Adrenal gland (tissue), 5 donors: ENCODE measurements around the gene ZNF709.

Experiments
- CTCF ChIP-seq, 6 experiments: fragments of 450-650 bp in 4 of 6; fragments of 200-600 bp in 2 of 6; sonication (generic) in 1 of 6; IDR thresholded peaks; 1 replicate in 5 of 6; 2 replicates in 1 of 6; pipeline versions ENCODE4 v1.5.1 to v1.8.0; 2016 to 2021; ENCODE audit warnings: antibody characterized with exemption in 6 of 6, mild to moderate bottlenecking in 2 of 6, moderate library complexity in 1 of 6
- POLR2A ChIP-seq, 2 donors: fragments of 450-650 bp; IDR thresholded peaks; one replicate each; pipeline ENCODE4 v1.6.1; 2017; ENCODE audit warnings: antibody characterized with exemption in 2 of 2, mild to moderate bottlenecking in 2 of 2, moderate library complexity in 1 of 2
- donor health status: DM: no; HTN: no; CAD: no.

GRCh38 chr19:12484011-12484370 lies 625 bp downstream of the ZNF709 start:
- TF ChIP-seq CTCF (IDR thresholded peaks at IDR 0.05) (no peak), POLR2A (IDR thresholded peaks at IDR 0.05) (no peak)
